ENCODE data around the gene ZNF771.

ZNF771 gene

GRCh38 chr16:30398661-30399434 is 8.6 kb upstream of the ZNF771 start:
- Mint-ChIP-seq H3K27me3 (peaks cover 0 to 5% of the 10 kb centered on the region in 2 donors), H3K36me3 (peaks cover 6 to 17% of the 10 kb centered on the region in 2 donors), H3K9me3 (no peaks in the 10 kb centered on the region), H3K4me1 (peaks cover 25 to 68% of the 10 kb centered on the region in 2 donors), H3K4me3 (peak overlapping the region in 1 of 2 donors; percentile 39), H3K27ac (no peak overlapping the region)
- ATAC-seq (replicated peaks) (no peak), DNase-seq (no peak)

GRCh38 chr16:30399435-30400186 is 7.8 kb upstream of the ZNF771 start:
- no peak for DNase-seq
- ATAC-seq (replicated peaks) = no peak
- Mint-ChIP-seq H3K27me3 (peaks cover 0 to 5% of the 10 kb centered on the region in 2 donors), H3K4me1 (peaks cover 23 to 63% of the 10 kb centered on the region in 2 donors), H3K36me3 (peaks cover 6 to 17% of the 10 kb centered on the region in 2 donors), H3K27ac (peak overlapping the region; percentile 93), H3K4me3 (peak overlapping the region; percentile 89 to 93), H3K9me3 (no peaks in the 10 kb centered on the region)

DNA sequence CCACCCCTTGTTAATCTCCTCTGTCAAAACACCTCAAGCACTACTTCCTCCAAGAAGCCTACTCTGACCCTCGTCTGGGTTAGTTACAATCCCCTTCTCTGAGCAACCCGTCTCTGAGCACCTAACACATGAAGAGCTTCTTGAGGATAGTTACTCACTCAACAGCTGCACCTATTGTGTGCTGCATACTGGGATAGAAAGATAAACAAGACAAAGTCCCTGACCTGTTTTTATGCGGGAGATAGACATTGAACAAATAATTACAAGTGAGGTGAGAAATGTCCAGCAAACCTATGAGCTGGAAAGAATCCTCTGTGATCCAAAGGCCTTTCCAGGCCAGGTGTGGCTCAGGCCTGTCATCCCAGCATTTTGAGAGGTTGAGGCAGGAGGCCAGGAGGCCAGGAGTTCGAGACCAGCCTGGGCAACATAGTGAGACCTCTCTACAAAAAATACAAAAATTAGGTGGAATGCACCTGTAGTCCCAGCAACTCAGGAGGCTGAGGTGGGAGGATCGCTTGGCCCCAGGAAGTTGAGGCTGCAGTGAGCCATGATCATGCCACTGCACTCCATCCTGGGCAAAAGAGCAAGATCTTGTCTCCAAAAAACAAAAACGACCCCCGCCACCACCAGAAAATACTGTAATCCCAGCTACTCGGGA is 5.5 kb upstream of the ZNF771 start:
- Mint-ChIP-seq H3K9me3 (no peaks in the 10 kb centered on the region), H3K27ac (peak overlapping the region; percentile 92), H3K4me1 (peaks cover 17 to 43% of the 10 kb centered on the region in 2 donors), H3K27me3 (peaks cover 0 to 5% of the 10 kb centered on the region in 2 donors), H3K36me3 (peaks cover 6 to 12% of the 10 kb centered on the region in 2 donors), H3K4me3 (peak overlapping the region; percentile 89 to 93)
- no peak for DNase-seq
- no peak for ATAC-seq (replicated peaks)

DNA sequence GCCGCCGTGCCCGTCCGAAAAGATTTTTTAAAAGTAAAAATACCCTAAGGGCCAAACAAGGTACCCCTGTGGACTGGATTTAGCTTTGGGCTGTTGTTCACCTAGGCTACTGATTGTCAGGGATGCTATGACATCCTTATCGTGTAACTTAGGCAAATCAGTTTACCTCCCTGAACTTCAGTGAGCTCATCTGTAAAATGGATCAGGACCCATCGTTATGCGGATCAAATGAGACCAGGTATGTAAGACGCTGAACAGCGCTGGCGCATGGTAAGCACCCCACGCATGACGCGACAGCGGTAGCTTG is 658 bp upstream of the ZNF771 start:
- H3K27ac Mint-ChIP-seq = peak overlapping the region; percentile 98
- no peaks in the 10 kb centered on the region for H3K9me3 Mint-ChIP-seq
- peaks cover 0 to under 1% of the 10 kb centered on the region in 2 donors for H3K27me3 Mint-ChIP-seq
- ATAC-seq (replicated peaks) (peak; percentile 31 to 38), DNase-seq (no peak)
- peak overlapping the region; percentile 91 to 99 for H3K4me3 Mint-ChIP-seq
- H3K36me3 Mint-ChIP-seq = peaks cover 5% of the 10 kb centered on the region in 2 donors
- peaks cover 24 to 33% of the 10 kb centered on the region in 2 donors for H3K4me1 Mint-ChIP-seq

DNA sequence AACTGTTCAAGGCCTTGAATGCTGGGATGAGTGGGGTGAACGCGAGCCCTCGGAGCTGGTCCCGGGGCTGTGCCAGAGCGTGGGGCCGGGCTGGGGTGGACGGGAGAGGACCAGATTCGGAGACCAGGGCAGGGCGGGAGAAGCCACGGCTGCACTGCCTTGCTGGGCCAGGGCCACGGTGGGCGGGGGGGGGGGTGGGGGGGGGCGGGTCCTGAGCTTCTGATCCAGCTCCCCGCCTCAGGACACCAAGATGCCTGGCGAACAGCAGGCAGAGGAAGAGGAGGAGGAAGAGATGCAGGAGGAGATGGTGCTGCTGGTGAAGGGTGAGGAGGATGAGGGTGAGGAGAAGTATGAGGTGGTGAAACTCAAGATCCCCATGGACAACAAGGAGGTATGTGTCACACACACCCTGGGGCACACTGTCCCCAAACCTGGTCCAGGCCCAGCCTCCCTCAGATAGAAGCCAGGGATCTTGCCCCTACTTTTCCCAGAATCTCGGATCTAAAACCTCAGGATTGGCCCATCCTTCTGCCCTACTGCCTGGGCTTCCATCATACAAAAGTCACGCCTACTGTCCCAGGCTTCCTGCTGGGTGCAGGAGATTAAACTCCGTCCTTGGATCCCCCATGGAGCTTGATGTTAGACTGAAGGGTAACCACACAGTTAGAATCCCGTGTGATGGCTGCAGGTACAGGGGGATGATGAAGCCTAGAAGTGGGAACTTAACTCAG is 563 bp downstream of the ZNF771 start:
- no peaks in the 10 kb centered on the region for H3K27me3 Mint-ChIP-seq
- ATAC-seq (replicated peaks) = no peak
- peaks cover 10 to 12% of the 10 kb centered on the region in 2 donors for H3K36me3 Mint-ChIP-seq
- peaks cover 28 to 35% of the 10 kb centered on the region in 2 donors for H3K4me1 Mint-ChIP-seq
- H3K27ac Mint-ChIP-seq = peak overlapping the region; percentile 94
- H3K9me3 Mint-ChIP-seq = no peaks in the 10 kb centered on the region
- H3K4me3 Mint-ChIP-seq = peak overlapping the region; percentile 91 to 99
- no peak for DNase-seq

- Mint-ChIP-seq H3K9me3 (no peaks in the 10 kb centered on the region), H3K36me3 (peaks cover 16 to 18% of the 10 kb centered on the region in 2 donors), H3K27me3 (no peaks in the 10 kb centered on the region), H3K27ac (peak overlapping the region; percentile 80), H3K4me3 (peak overlapping the region; percentile 39 to 91), H3K4me1 (peaks cover 32 to 36% of the 10 kb centered on the region in 2 donors)
- DNase-seq (peak; percentile 83), ATAC-seq (replicated peaks) (peak; percentile 64 to 65)
Observed at GRCh38 chr16:30409125-30410060, 2.0 kb downstream of the ZNF771 start.

GRCh38 chr16:30413112-30413806 is 5.9 kb downstream of the ZNF771 start:
- Mint-ChIP-seq H3K4me1 (peaks cover 35 to 49% of the 10 kb centered on the region in 2 donors), H3K36me3 (peaks cover 20 to 36% of the 10 kb centered on the region in 2 donors), H3K27me3 (no peaks in the 10 kb centered on the region), H3K27ac (no peak overlapping the region), H3K9me3 (no peaks in the 10 kb centered on the region), H3K4me3 (no peak overlapping the region)
- DNase-seq = no peak
- no peak for ATAC-seq (replicated peaks)

DNA sequence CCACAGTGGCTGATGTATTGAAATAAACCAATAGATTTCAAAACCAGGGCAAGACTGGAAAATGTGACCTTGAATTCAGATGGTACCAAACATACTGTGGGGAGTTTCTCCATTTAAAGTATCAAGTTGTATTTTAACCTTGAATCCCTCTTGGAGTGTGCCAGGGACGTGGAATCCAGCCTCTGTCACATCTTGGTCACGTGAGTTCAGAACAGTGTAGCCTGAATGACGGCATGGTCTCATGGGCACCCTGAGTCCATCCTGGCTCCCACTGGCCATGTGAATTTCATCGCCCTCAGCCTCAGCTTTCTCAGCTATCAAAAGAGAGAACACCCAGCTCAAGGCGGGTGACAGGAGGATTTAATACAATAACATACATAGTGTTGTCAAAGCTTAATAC is 6.8 kb downstream of the ZNF771 start:
- ATAC-seq (replicated peaks) (no peak), DNase-seq (no peak)
- H3K36me3 Mint-ChIP-seq = peaks cover 22 to 41% of the 10 kb centered on the region in 2 donors
- H3K9me3 Mint-ChIP-seq = no peaks in the 10 kb centered on the region
- H3K27me3 Mint-ChIP-seq = no peaks in the 10 kb centered on the region
- peaks cover 28 to 49% of the 10 kb centered on the region in 2 donors for H3K4me1 Mint-ChIP-seq
- H3K27ac Mint-ChIP-seq = no peak overlapping the region
- no peak overlapping the region for H3K4me3 Mint-ChIP-seq

GRCh38 chr16:30416047-30416603 is 8.7 kb downstream of the ZNF771 start:
- Mint-ChIP-seq H3K36me3 (peaks cover 30 to 48% of the 10 kb centered on the region in 2 donors), H3K4me1 (peaks cover 30 to 42% of the 10 kb centered on the region in 2 donors), H3K9me3 (no peaks in the 10 kb centered on the region), H3K4me3 (no peak overlapping the region), H3K27ac (peak overlapping the region; percentile 45), H3K27me3 (no peaks in the 10 kb centered on the region)
- ATAC-seq (replicated peaks) = no peak
- DNase-seq = no peak

- H3K4me1 Mint-ChIP-seq = peaks cover 30 to 42% of the 10 kb centered on the region in 2 donors
- H3K4me3 Mint-ChIP-seq = peak overlapping the region; percentile 41 to 82
- H3K36me3 Mint-ChIP-seq = peaks cover 34 to 52% of the 10 kb centered on the region in 2 donors
- H3K27ac Mint-ChIP-seq = peak overlapping the region; percentile 37
- no peaks in the 10 kb centered on the region for H3K27me3 Mint-ChIP-seq
- ATAC-seq (replicated peaks) (no peak), DNase-seq (no peak)
- no peaks in the 10 kb centered on the region for H3K9me3 Mint-ChIP-seq
Observed at GRCh38 chr16:30416624-30417528, 9.5 kb downstream of the ZNF771 start.

GRCh38 chr16:30417529-30418349 is 10.3 kb downstream of the ZNF771 start:
- no peaks in the 10 kb centered on the region for H3K9me3 Mint-ChIP-seq
- H3K27ac Mint-ChIP-seq = peak overlapping the region; percentile 83
- peaks cover 26 to 36% of the 10 kb centered on the region in 2 donors for H3K4me1 Mint-ChIP-seq
- H3K36me3 Mint-ChIP-seq = peaks cover 31 to 49% of the 10 kb centered on the region in 2 donors
- no peaks in the 10 kb centered on the region for H3K27me3 Mint-ChIP-seq
- peak; percentile 86 for DNase-seq
- peak; percentile 90 to 91 for ATAC-seq (replicated peaks)
- peak overlapping the region; percentile 70 to 82 for H3K4me3 Mint-ChIP-seq

Data from stimulated activated naive B cell treated with anti-CD40 and anti-IgM and Interleukin-4, amounts not matched to agents 10 μg/mL and 1 μg/mL and 100 μg/mL, for 72 hours (primary cell).